Spleen (tissue), 7 donors: ENCODE data around the gene SLC25A4.

Experiments
- CTCF ChIP-seq, 11 experiments: fragments of 200-600 bp in 7 of 11; fragments of 450-650 bp in 4 of 11; sonication (generic) in 4 of 11; IDR thresholded peaks in 8 of 11; conservative IDR thresholded peaks in 3 of 11; 1 replicate in 7 of 11; 2 replicates in 4 of 11; pipeline versions ENCODE4 v1.4.0 to v1.8.0; 2016 to 2021; ENCODE audit warnings: antibody characterized with exemption in 11 of 11, inconsistent platforms in 4 of 11, mild to moderate bottlenecking in 1 of 11
- POLR2AphosphoS5 ChIP-seq, 3 donors: sonication (generic); formaldehyde crosslinking; IDR thresholded peaks; one replicate each; pipeline ENCODE4 v1.5.1; 2017; ENCODE audit warnings: antibody characterized with exemption in 3 of 3
- donor health status: DM: no; HTN: no; CAD: no; lungs with moderate emphysema.
- donor health status: DM: no; HTN: no; CAD: no.
- donor health status: DM: no; HTN: no; CAD: no.

GRCh38 chr4:185182239-185182638, 39.2 kb downstream of the SLC25A4 start:
- no peak for TF ChIP-seq POLR2AphosphoS5 (IDR thresholded peaks at IDR 0.05)
- no peak for TF ChIP-seq CTCF (IDR thresholded peaks at IDR 0.05 in 8 of 11, conservative IDR thresholded peaks at IDR 0.05 in 3 of 11)
